NCI-H748 (cell line): ENCODE results near the gene LCMT1.
A peak's percentile ranks its signal among the peaks of the same experiment; 100 is the strongest.
"Not testable (repeated sequence)": the region's sequence is repeated elsewhere in the genome, so short reads cannot be mapped to it uniquely, and the experiment has no call there.

Experiments
- DNase-seq: peaks from one replicate; lab custom pipeline; 2025; ENCODE audit not compliant: unreplicated experiment; lab: John Stamatoyannopoulos, UW

LCMT1 gene

GRCh38 chr16:25094596-25094995 is 16.9 kb upstream of the LCMT1 start:
- no peak for DNase-seq

GRCh38 chr16:25095636-25096035 is 15.9 kb upstream of the LCMT1 start:
- DNase-seq, result no peak

GRCh38 chr16:25097276-25097975 is 14.1 kb upstream of the LCMT1 start:
- DNase-seq, result no peak

GRCh38 chr16:25100511-25100910 is 11.0 kb upstream of the LCMT1 start:
- DNase-seq, result no peak

- DNase-seq, result peak; percentile 86
These were observed 4.7 kb upstream of the LCMT1 start for GRCh38 chr16:25106567-25107465.

GRCh38 chr16:25107466-25107792 is 4.1 kb upstream of the LCMT1 start:
- DNase-seq, result no peak

- no peak for DNase-seq
These were observed 3.5 kb upstream of the LCMT1 start for GRCh38 chr16:25108054-25108453.

GRCh38 chr16:25109643-25110042 is 1.9 kb upstream of the LCMT1 start:
- DNase-seq, result no peak

GRCh38 chr16:25110387-25110947 is 1.1 kb upstream of the LCMT1 start:
- no peak for DNase-seq

- no peak for DNase-seq
These were observed 2.6 kb downstream of the LCMT1 start for GRCh38 chr16:25114121-25114520.

GRCh38 chr16:25118851-25119578 is 7.5 kb downstream of the LCMT1 start:
- no peak for DNase-seq

- DNase-seq, result no peak
These were observed 10.5 kb downstream of the LCMT1 start for GRCh38 chr16:25121824-25122600.

GRCh38 chr16:25124503-25124902 is 13.0 kb downstream of the LCMT1 start:
- DNase-seq, result no peak

- DNase-seq, result not testable (repeated sequence)
These were observed 14.6 kb downstream of the LCMT1 start for GRCh38 chr16:25126086-25126666.

- peak; percentile 6 for DNase-seq
These were observed 15.3 kb downstream of the LCMT1 start for GRCh38 chr16:25126820-25127232.

GRCh38 chr16:25132751-25133150 is 21.2 kb downstream of the LCMT1 start:
- not testable (repeated sequence) for DNase-seq

- DNase-seq, result no peak
These were observed 22.7 kb downstream of the LCMT1 start for GRCh38 chr16:25134166-25134700.

- peak; percentile 65 for DNase-seq
These were observed 23.8 kb downstream of the LCMT1 start for GRCh38 chr16:25135254-25135878.

GRCh38 chr16:25138130-25138529 is 26.6 kb downstream of the LCMT1 start:
- no peak for DNase-seq
